Endometrial microvascular endothelial cells (primary cell): ENCODE results near the gene SLC8A1. TPM values are rescaled to one million over a fixed set of nuclear protein-coding genes. Genes with fewer than 3 reads are reported as not detected.

Experiments used
- in situ Hi-C: cut with HindIII; loops from 2 replicates; pipeline ENCODE4 v1.10.0; 2017; ENCODE audit warnings: low sequenced_read_pairs, low pct_unique_long_range_greater_than_20kb; ENCODE audit errors: inconsistent ontology term
- total RNA-seq: library from RNA; depleted of rRNA; stranded (reverse); fragments of >200 nt; gene quantifications from one replicate; pipeline ENCODE4 v1.2.3, GENCODE V29; 2015; ENCODE audit errors: inconsistent ontology term

SLC8A1 gene
- total RNA-seq, 1 donor from 2014 or later: 0.28 TPM

DNA sequence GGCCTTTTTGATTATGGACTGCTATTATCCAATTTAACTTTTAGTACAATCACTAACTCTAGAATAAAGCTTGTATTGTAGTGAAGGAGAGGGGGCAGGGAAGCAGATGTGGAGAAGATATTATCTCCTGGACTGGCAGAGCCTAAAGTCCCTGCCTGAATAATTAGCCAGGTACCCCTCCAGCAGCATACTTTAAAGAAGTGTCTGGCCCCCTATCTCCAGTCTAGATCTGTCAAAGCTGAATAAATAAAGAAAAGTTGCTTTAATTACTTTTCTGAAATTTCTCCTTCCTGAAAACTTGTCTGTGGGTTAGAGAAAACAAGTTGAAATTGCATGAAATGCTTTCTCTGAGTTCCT, 258.2 kb downstream of the SLC8A1 start:
- in situ Hi-C loops: no loop called here

- in situ Hi-C loops: no loop called here
These were observed 258.8 kb downstream of the SLC8A1 start for GRCh38 chr2:40192864-40193669.

- in situ Hi-C loops: no loop called here
These were observed 261.4 kb downstream of the SLC8A1 start for GRCh38 chr2:40190457-40190856.

DNA sequence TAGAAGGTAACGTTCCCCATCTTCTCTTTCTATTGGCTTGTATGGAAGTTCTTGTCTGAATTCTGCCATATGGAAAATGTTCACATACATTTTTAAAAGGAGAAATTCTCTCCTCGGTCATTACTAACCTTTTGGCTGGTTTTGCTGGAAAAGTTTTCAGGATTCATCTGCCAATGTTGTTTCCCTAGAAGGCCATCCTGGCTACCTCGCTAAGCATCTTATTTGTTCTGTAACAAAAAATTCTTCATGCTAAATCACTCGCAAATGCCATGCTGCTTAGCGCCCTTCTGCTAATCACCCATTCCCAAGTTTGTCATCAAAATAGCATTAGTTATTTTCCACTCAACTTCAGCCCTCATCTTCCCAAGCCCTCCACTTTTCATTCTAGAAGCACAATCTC, 262.0 kb downstream of the SLC8A1 start:
- in situ Hi-C loops: no loop called here

GRCh38 chr2:40187054-40187453, 264.8 kb downstream of the SLC8A1 start:
- in situ Hi-C loops: no loop called here

DNA sequence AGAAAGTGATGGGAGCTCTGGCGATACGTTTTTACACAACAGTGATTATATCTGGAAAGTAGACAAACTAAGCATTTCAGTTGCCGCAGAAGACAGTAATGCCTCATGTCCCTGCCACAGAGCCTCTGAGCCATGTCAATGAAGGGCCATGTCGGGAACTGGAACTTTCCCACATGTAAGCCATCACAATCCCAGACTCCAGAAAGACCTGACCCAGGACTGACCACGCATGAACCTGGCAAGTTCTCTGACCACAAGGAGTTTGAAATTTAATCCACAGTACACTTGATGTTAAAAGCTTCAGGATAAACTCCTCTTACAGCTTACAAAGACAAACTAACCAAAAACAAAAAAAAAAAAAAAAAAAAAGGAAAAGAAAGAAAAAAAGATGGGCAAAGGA, 267.3 kb downstream of the SLC8A1 start:
- in situ Hi-C loops: no loop called here

GRCh38 chr2:40181855-40182254, 270.0 kb downstream of the SLC8A1 start:
- in situ Hi-C loops: no loop called here

DNA sequence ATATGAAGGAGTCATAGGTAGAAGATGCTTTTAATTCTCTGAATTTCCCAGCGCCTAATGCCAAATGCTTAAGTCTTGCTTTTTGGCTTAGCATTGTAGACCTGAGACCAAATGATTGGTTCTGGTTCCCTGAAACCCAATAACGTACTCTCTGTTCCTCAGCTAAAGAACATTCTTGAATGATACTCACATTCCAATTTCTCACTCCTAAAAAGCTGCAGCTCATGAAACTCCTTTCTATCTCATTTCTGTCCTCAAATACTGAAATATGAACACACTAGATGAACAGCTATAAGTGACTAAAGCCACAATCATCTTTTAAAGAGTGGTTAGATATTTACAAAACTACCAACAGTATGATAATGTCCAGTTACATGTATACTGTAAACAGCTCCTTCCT, 272.1 kb downstream of the SLC8A1 start:
- in situ Hi-C loops: no loop called here

DNA sequence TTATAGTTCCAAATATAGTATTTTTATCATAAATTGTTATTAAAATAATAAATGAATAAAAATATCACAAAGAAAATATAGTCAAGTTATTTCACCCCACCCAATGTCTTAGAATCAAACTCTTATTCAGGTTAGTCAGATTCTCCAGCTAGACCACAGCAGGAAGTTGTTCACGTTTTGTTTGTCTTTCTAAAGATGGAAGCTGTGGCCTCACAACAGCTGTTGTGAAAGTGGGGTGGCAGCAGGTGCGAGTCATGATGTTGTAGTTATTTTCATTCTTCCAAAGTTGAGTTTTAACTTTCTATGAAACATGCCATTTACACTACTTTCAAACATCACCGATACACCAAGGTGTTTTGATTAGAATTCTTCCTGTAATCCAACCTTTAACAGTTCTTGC, 272.9 kb downstream of the SLC8A1 start:
- in situ Hi-C loops: no loop called here

GRCh38 chr2:40178171-40178778, 273.6 kb downstream of the SLC8A1 start:
- in situ Hi-C loops: no loop called here

DNA sequence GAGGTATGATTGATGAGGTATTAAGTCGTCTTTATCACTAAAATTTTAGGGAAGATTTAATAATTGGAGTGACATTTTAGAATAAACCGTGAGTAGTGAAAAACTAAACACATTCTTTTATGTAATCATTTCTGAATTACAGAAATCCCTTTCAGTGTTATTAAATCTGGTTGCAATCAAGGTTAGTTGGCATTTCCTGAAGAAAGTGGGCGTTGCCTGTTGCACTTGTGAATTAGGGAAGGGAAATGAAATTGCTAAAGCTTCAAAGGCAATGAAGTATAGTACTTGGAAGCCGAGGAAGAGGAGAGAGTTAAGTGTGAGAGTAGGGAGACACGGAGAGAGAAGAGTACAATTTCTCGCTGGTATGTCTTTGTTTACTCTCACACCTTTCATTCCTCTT, 274.5 kb downstream of the SLC8A1 start:
- in situ Hi-C loops: no loop called here

- in situ Hi-C loops: no loop called here
These were observed 278.6 kb downstream of the SLC8A1 start for GRCh38 chr2:40173276-40173675.

DNA sequence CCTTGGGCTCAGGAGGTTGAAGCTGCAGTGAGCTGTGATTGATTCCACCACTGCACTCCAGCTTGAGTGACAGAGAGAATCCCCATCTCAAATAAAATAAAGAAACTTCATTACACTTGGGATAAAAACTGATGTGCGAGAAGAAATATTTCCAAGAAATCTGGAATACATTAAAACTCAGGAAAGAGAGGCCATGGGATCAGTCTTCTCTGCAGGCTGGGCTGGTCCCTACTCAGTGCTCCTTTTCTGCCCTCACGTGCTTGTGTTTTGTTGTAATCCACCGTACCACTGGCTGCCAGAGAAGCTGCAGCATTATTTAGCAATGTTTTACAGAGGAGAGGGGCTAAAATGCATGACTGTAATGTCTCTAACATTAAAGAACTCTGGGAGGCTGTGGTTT, 282.0 kb downstream of the SLC8A1 start:
- in situ Hi-C loops: no loop called here

DNA sequence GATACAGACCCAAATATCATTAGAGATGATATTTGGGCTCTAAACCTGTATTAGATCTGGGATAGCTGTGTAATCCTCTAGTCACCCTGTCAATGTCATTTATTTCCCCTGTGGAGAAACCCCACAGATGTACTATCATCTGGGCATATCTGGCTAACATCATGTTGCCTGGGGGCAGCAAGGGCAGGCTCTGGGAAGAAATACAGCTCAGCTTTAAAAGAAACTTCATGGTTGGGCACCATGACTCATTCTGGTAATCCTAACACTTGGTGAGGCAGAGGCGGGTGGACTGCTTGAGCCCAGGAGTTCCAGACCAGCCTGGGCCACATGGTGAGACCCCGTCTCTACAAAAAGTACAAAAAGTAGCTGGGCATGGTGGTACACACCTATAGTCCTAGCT, 282.5 kb downstream of the SLC8A1 start:
- in situ Hi-C loops: no loop called here

DNA sequence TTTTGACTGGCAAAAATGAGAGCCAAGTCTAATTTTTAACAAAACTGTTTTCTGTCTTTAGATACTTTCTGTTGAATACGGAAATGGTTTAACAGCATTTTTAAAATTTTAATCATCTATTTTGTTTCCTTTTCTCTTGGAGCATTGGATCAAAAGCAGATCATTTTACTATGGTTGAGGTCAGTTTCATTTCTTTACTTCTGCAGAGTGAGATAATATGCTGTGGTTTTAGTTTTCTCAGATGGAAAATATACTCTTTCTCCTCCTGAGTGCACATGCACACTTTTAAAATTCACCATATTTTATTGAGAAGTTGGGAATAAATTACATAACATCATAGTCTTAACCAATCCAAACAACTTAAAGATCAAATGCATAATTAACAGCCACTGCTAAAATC, 283.3 kb downstream of the SLC8A1 start:
- in situ Hi-C loops: no loop called here

DNA sequence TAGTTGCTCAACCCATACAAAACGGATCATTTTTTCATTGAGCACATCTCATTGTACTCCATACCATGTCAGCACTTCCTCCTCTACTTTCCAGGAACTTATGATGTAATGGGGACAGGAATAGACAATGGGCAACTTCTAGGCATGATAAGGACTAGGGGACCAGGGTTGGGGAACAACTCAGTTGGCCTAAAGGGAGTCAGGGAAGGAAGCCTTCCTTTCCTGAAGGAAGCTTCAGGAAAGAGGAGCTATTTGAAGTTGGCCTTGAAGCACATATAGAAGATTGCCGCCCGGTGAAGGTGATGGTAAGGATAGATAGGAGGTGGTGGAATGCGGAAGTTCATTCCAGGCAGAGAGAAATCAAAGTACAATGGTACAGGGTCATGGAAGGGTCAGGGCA, 283.9 kb downstream of the SLC8A1 start:
- in situ Hi-C loops: no loop called here

- in situ Hi-C loops: no loop called here
These were observed 285.9 kb downstream of the SLC8A1 start for GRCh38 chr2:40166006-40166405.

- in situ Hi-C loops: no loop called here
These were observed 286.4 kb downstream of the SLC8A1 start for GRCh38 chr2:40165509-40165844.

DNA sequence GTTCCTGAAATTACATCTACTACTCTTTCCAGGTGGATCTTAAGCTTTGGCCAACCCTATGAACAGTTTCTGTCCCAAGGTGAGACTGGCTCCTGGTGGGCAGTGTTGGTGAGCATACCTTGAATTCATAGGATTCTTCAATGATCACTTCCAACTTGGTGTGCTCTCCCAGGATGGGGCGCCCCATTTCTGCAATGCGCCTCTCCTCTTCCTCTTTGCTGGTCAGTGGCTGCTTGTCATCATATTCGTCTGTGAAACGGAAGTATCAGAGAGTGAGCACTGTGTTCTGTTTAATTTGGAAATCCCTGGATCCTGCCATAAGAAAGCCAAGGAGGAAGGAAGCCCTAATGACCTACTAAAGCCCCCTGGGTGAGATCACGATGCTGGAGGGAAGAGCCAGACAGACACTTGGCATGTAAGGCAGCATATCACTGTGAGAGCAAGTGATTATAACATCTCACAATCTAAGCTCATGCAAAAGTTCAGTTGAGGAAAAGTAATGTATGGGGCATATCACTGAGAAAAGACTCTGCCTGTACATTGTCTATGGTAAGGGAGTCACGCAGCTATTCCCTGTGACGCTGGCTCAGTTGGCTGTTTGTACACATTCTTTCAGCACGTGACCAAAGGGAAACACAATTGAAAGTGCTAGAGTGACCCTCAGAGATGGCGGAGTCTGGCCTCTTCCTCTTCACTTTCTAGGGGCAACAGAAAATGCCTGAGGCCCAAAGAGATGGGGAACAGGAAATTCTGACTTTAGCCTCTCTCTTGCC, 287.0 kb downstream of the SLC8A1 start:
- in situ Hi-C loops: no loop called here

- in situ Hi-C loops: no loop called here
These were observed 289.9 kb downstream of the SLC8A1 start for GRCh38 chr2:40161986-40162385.
